ENCODE data around the gene CHP1.
"Not testable (repeated sequence)": the region's sequence is repeated elsewhere in the genome, so short reads cannot be mapped to it uniquely, and the experiment has no call there.

DNA sequence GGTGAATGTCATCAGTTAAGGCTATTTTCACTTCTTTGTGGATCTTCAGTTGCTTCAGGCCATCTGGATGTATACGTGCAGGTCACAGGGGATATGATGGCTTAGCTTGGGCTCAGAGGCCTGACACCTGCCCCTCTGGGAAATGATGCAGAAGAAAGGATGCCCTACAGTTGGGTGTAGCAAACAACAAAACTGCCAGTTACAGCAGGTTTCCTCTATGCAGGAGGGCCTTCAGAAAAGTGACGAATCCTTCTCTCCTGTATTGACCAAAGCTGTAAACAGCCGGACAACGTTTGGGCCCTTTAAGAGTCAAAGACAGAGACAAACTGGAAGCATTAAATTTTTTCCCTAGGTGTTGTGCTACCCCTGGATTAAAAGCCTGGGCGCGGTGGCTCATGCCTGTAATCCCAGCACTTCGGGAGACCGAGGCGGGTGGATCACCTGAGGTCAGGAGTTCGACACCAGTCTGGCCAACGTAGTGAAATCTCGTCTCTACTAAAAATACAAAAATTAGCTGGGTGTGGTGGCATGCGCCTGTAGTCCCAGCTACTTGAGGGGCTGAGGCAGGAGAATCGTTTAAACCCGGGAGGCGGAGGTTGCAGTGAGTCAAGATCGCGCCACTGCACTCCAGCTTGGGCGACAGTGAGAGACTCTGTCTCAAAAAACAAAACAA, 52.0 kb downstream of the CHP1 start:
- not testable (repeated sequence) for TF ChIP-seq CTCF, EZH2 (IDR thresholded peaks at IDR 0.05)

All from neural progenitor cell (in vitro differentiated cells).